ENCODE data around the gene ZNF79. TPM values are rescaled to one million over a fixed set of nuclear protein-coding genes. Genes with fewer than 3 reads are reported as not detected.

The ZNF79 gene
- 5.6 to 7.0 TPM (median 6.5 TPM) in 5 replicates for total RNA-seq (2022; extraction: Qiagen RNA extraction; ENCODE audit: low read depth)

GRCh38 chr9:127423934-127424675 lies at the start of gene ZNF79:
Gene ZNF79, plus strand, starts transcription at chr9:127424382. Its CDS starts 406 bp downstream, at chr9:127424788.

GRCh38 chr9:127396808-127397645 lies 27.2 kb upstream of the ZNF79 start, which contains the start of gene SLC2A8:
Gene SLC2A8, plus strand, starts transcription at chr9:127397169. Its CDS starts 62 bp downstream, at chr9:127397231.

GRCh38 chr9:127450830-127451607 lies 26.8 kb downstream of the ZNF79 start, which contains the start of the genes LRSAM1 and RPL12:
Gene LRSAM1, plus strand, starts transcription at chr9:127451510. Its CDS starts 3,018 bp downstream, at chr9:127454528.
Gene RPL12, minus strand, starts transcription at chr9:127451406. Its CDS starts 89 bp downstream, at chr9:127451317.

Other genes starting within 250 kb of the ZNF79 start
- gene GARNL3, start 159.6 kb upstream of the ZNF79 start, total RNA-seq (2022; extraction: Qiagen RNA extraction; ENCODE audit: low read depth), result 1.7 to 2.6 TPM (median 2.4 TPM) in 5 replicates
- 10.9 to 15.3 TPM (median 13.8 TPM) in 5 replicates for gene SLC2A8, start 27.2 kb upstream of the ZNF79 start, total RNA-seq (2022; extraction: Qiagen RNA extraction; ENCODE audit: low read depth)
- 2,625 to 2,922 TPM (median 2,778 TPM) in 5 replicates for gene RPL12, start 27.0 kb downstream of the ZNF79 start, total RNA-seq (2022; extraction: Qiagen RNA extraction; ENCODE audit: low read depth)
- 8.0 to 11.0 TPM (median 10.2 TPM) in 5 replicates for gene LRSAM1, start 27.1 kb downstream of the ZNF79 start, total RNA-seq (2022; extraction: Qiagen RNA extraction; ENCODE audit: low read depth)
- gene STXBP1, start 187.9 kb downstream of the ZNF79 start, total RNA-seq (2022; extraction: Qiagen RNA extraction; ENCODE audit: low read depth), result 14.9 to 19.5 TPM (median 17.9 TPM) in 5 replicates

Measured in A549 treated with DMSO at 1 μM for 4 hours (cell line).